Measurements from ENCODE around the gene CCNA1. TPM values are rescaled to one million over a fixed set of nuclear protein-coding genes. Genes with fewer than 3 reads are reported as not detected.
A peak's percentile ranks its signal among the peaks of the same experiment; 100 is the strongest.

The CCNA1 gene
- polyA plus RNA-seq (2011; rRNA removed) (not detected in 2 replicates), polyA minus RNA-seq (2011; rRNA and poly(A)+ RNA removed) (not detected in 2 replicates)

GRCh38 chr13:36432106-36432544, at the start of gene CCNA1:
Gene CCNA1 (plus strand): TSS chr13:36432495. CDS start chr13:36433057, 562 bp downstream.
- CTCF ChIA-PET, result no interaction called here
- no peak within 1 kb of the TSS for H3K27ac ChIP-seq (ENCODE audit: low read depth, low read length)
- POLR2A ChIA-PET, result no interaction called here
- TF ChIP-seq CTCF (IDR thresholded peaks at IDR 0.05; ENCODE audit: low read depth, low read length), result no peak
- H3K27me3 ChIP-seq (ENCODE audit: control insufficient read depth, insufficient read depth, low read length), result peaks cover 38% of the 10 kb centered on the region
- peak within 1 kb of the TSS; percentile 41 for H3K4me3 ChIP-seq (ENCODE audit: low read depth, low read length)
- no peak for DNase-seq (ENCODE audit: low read depth, low spot score)
- H3K9me3 ChIP-seq (ENCODE audit: control insufficient read depth, insufficient read depth, low read length), result no peaks in the 10 kb centered on the region; the same call in 1 of the 2 replicates

- ChIA-PET POLR2A (no interaction called here), CTCF (interaction anchor here (0.6 kb wide), 1 partner anchor 36 kb away, joined by 3 read pairs; no protein-coding TSS in a partner anchor)
- TF ChIP-seq CTCF (IDR thresholded peaks at IDR 0.05; ENCODE audit: low read depth, low read length), result no peak
- DNase-seq (ENCODE audit: low read depth, low spot score), result no peak
- H3K9me3 ChIP-seq (ENCODE audit: control insufficient read depth, insufficient read depth, low read length), result no peaks in the 10 kb centered on the region
- no peak overlapping the region for H3K4me3 ChIP-seq (ENCODE audit: low read depth, low read length)
- H3K27me3 ChIP-seq (ENCODE audit: control insufficient read depth, insufficient read depth, low read length), result no peaks in the 10 kb centered on the region
- H3K27ac ChIP-seq (ENCODE audit: low read depth, low read length), result no peak overlapping the region
Measured at GRCh38 chr13:36385489-36385888, 46.8 kb upstream of the CCNA1 start.

- CTCF ChIA-PET, result interaction anchor here (0.6 to 6.9 kb wide), 21 partner anchors 10 to 685 kb away, joined by 3 to 90 read pairs (median 4); no protein-coding TSS in a partner anchor
Measured at GRCh38 chr13:36395280-36395679, 37.0 kb upstream of the CCNA1 start.

GRCh38 chr13:36405151-36405550, 27.1 kb upstream of the CCNA1 start:
- no peak for TF ChIP-seq CTCF (IDR thresholded peaks at IDR 0.05; ENCODE audit: low read depth, low read length)
- ChIA-PET CTCF (interaction anchor here (0.9 kb wide), 1 partner anchor 10 kb away, joined by 3 read pairs; no protein-coding TSS in a partner anchor), POLR2A (no interaction called here)
- Histone ChIP-seq H3K27me3 (ENCODE audit: control insufficient read depth, insufficient read depth, low read length) (peaks cover 2% of the 10 kb centered on the region), H3K9me3 (ENCODE audit: control insufficient read depth, insufficient read depth, low read length) (no peaks in the 10 kb centered on the region), H3K27ac (ENCODE audit: low read depth, low read length) (no peak overlapping the region), H3K4me3 (ENCODE audit: low read depth, low read length) (no peak overlapping the region)
- no peak for DNase-seq (ENCODE audit: low read depth, low spot score)

More at GRCh38 chr13:36395280-36395679, 37.0 kb upstream of the CCNA1 start:
- peak; percentile 27 for DNase-seq (ENCODE audit: low read depth, low spot score)
- H3K9me3 ChIP-seq (ENCODE audit: control insufficient read depth, insufficient read depth, low read length), result no peaks in the 10 kb centered on the region
- H3K4me3 ChIP-seq (ENCODE audit: low read depth, low read length), result no peak overlapping the region
- no peak overlapping the region for H3K27ac ChIP-seq (ENCODE audit: low read depth, low read length)
- H3K27me3 ChIP-seq (ENCODE audit: control insufficient read depth, insufficient read depth, low read length), result no peaks in the 10 kb centered on the region
- POLR2A ChIA-PET, result no interaction called here
- TF ChIP-seq CTCF (IDR thresholded peaks at IDR 0.05; ENCODE audit: low read depth, low read length), result peak; percentile 69

GRCh38 chr13:36412736-36413135, 19.6 kb upstream of the CCNA1 start:
- CTCF ChIA-PET, result no interaction called here
- POLR2A ChIA-PET, result no interaction called here
- no peak overlapping the region for H3K4me3 ChIP-seq (ENCODE audit: low read depth, low read length)
- peaks cover 2% of the 10 kb centered on the region for H3K27me3 ChIP-seq (ENCODE audit: control insufficient read depth, insufficient read depth, low read length)
- no peak for DNase-seq (ENCODE audit: low read depth, low spot score)
- no peaks in the 10 kb centered on the region for H3K9me3 ChIP-seq (ENCODE audit: control insufficient read depth, insufficient read depth, low read length)
- TF ChIP-seq CTCF (IDR thresholded peaks at IDR 0.05; ENCODE audit: low read depth, low read length), result no peak
- H3K27ac ChIP-seq (ENCODE audit: low read depth, low read length), result no peak overlapping the region

Data from AG04450 (cell line).